Effector memory CD4-positive, alpha-beta T cell (primary cell): ENCODE data around the gene YTHDF1.

ENCODE experiments used
- DNase-seq, 3 donors: peaks; one replicate each; pipeline ENCODE4 v3.0.0-alpha.2; 2020
- H3K27ac ChIP-seq: 2 replicates; pipeline ENCODE4 v1.7.0; 2013; ENCODE audit warnings: mild to moderate bottlenecking, low read length, moderate library complexity; ENCODE audit not compliant: insufficient read depth, poor library complexity, severe bottlenecking
- H3K27me3 ChIP-seq: replicated peaks from 2 replicates; pipeline ENCODE4 v1.7.0; 2013; ENCODE audit warnings: mild to moderate bottlenecking, low read length; ENCODE audit not compliant: insufficient read depth, control insufficient read depth, poor library complexity, severe bottlenecking
- H3K36me3 ChIP-seq: 2 replicates; pipeline ENCODE4 v1.7.0; 2013; ENCODE audit warnings: mild to moderate bottlenecking, low read length, moderate library complexity; ENCODE audit not compliant: control insufficient read depth, insufficient read depth
- H3K4me1 ChIP-seq: 2 replicates; pipeline ENCODE4 v1.7.0; 2013; ENCODE audit warnings: low read length, mild to moderate bottlenecking; ENCODE audit not compliant: control insufficient read depth, insufficient read depth, poor library complexity, severe bottlenecking
- H3K4me3 ChIP-seq: 2 replicates; pipeline ENCODE4 v1.7.0; 2013; ENCODE audit warnings: low read length, low read depth, mild to moderate bottlenecking; ENCODE audit not compliant: insufficient read depth, poor library complexity, severe bottlenecking
- H3K9me3 ChIP-seq: 2 replicates; pipeline ENCODE4 v1.7.0; 2013; ENCODE audit warnings: mild to moderate bottlenecking, low read length, moderate library complexity; ENCODE audit not compliant: control insufficient read depth
- total RNA-seq, 3 donors: gene quantifications; one replicate each; lab custom pipeline; 2026; lab: John Stamatoyannopoulos, UW

YTHDF1 gene
- 40.6 to 56.3 (median 55.5) reads per million in 3 donors for total RNA-seq

GRCh38 chr20:63216041-63216848, at the start of gene YTHDF1:
TSS of gene YTHDF1 (minus strand) at chr20:63216131. CDS start at chr20:63215892, 239 bp downstream.
- peaks cover 21% of the 10 kb centered on the region for H3K4me1 ChIP-seq
- no peaks in the 10 kb centered on the region for H3K27me3 ChIP-seq
- H3K9me3 ChIP-seq = no peaks in the 10 kb centered on the region
- H3K36me3 ChIP-seq = peaks cover 26% of the 10 kb centered on the region
- DNase-seq = peak; percentile 90 to 92 (median 91)
- H3K27ac ChIP-seq = peak within 1 kb of the TSS; percentile 79
- H3K4me3 ChIP-seq = peak within 1 kb of the TSS; percentile 63

GRCh38 chr20:63264519-63264918, 48.6 kb upstream of the YTHDF1 start:
- Histone ChIP-seq H3K27ac (no peak overlapping the region), H3K4me3 (no peak overlapping the region), H3K36me3 (no peaks in the 10 kb centered on the region), H3K27me3 (no peaks in the 10 kb centered on the region), H3K4me1 (no peaks in the 10 kb centered on the region), H3K9me3 (no peaks in the 10 kb centered on the region)
- no peak for DNase-seq

GRCh38 chr20:63264000-63264399, 48.1 kb upstream of the YTHDF1 start:
- Histone ChIP-seq H3K36me3 (no peaks in the 10 kb centered on the region), H3K27me3 (no peaks in the 10 kb centered on the region), H3K9me3 (no peaks in the 10 kb centered on the region), H3K4me3 (no peak overlapping the region), H3K4me1 (no peaks in the 10 kb centered on the region), H3K27ac (no peak overlapping the region)
- DNase-seq = no peak

GRCh38 chr20:63262836-63263235, 46.9 kb upstream of the YTHDF1 start:
- Histone ChIP-seq H3K4me3 (no peak overlapping the region), H3K36me3 (no peaks in the 10 kb centered on the region), H3K4me1 (no peaks in the 10 kb centered on the region), H3K27ac (no peak overlapping the region), H3K27me3 (no peaks in the 10 kb centered on the region), H3K9me3 (no peaks in the 10 kb centered on the region)
- DNase-seq = no peak

- H3K4me1 ChIP-seq = no peaks in the 10 kb centered on the region
- no peak for DNase-seq
- no peaks in the 10 kb centered on the region for H3K9me3 ChIP-seq
These were observed 46.0 kb upstream of the YTHDF1 start for GRCh38 chr20:63261795-63262528.

GRCh38 chr20:63261060-63261794, 45.3 kb upstream of the YTHDF1 start:
- H3K27ac ChIP-seq = no peak overlapping the region
- no peak overlapping the region for H3K4me3 ChIP-seq
- no peak for DNase-seq
- H3K4me1 ChIP-seq = no peaks in the 10 kb centered on the region
- no peaks in the 10 kb centered on the region for H3K9me3 ChIP-seq
- H3K27me3 ChIP-seq = peaks cover 6% of the 10 kb centered on the region
- no peaks in the 10 kb centered on the region for H3K36me3 ChIP-seq

More at GRCh38 chr20:63261795-63262528, 46.0 kb upstream of the YTHDF1 start:
- peaks cover 2% of the 10 kb centered on the region for H3K27me3 ChIP-seq
- no peak overlapping the region for H3K4me3 ChIP-seq
- no peaks in the 10 kb centered on the region for H3K36me3 ChIP-seq
- no peak overlapping the region for H3K27ac ChIP-seq

GRCh38 chr20:63260521-63260920, 44.6 kb upstream of the YTHDF1 start:
- H3K27me3 ChIP-seq = peaks cover 7% of the 10 kb centered on the region
- no peaks in the 10 kb centered on the region for H3K36me3 ChIP-seq
- H3K4me1 ChIP-seq = no peaks in the 10 kb centered on the region
- no peak overlapping the region for H3K4me3 ChIP-seq
- no peaks in the 10 kb centered on the region for H3K9me3 ChIP-seq
- H3K27ac ChIP-seq = no peak overlapping the region
- no peak for DNase-seq

GRCh38 chr20:63259734-63260460, 44.0 kb upstream of the YTHDF1 start:
- no peak overlapping the region for H3K27ac ChIP-seq
- no peaks in the 10 kb centered on the region for H3K4me1 ChIP-seq
- H3K4me3 ChIP-seq = no peak overlapping the region
- H3K27me3 ChIP-seq = peaks cover 13% of the 10 kb centered on the region
- no peaks in the 10 kb centered on the region for H3K36me3 ChIP-seq
- no peak for DNase-seq
- no peaks in the 10 kb centered on the region for H3K9me3 ChIP-seq

- H3K27ac ChIP-seq = no peak overlapping the region
- no peaks in the 10 kb centered on the region for H3K36me3 ChIP-seq
- H3K4me1 ChIP-seq = no peaks in the 10 kb centered on the region
- no peak for DNase-seq
- peaks cover 17% of the 10 kb centered on the region for H3K27me3 ChIP-seq
- H3K9me3 ChIP-seq = no peaks in the 10 kb centered on the region
- no peak overlapping the region for H3K4me3 ChIP-seq
These were observed 42.9 kb upstream of the YTHDF1 start for GRCh38 chr20:63258781-63259180.
